ENCODE results near the gene TCEANC.
A peak's percentile ranks its signal among the peaks of the same experiment; 100 is the strongest.

TCEANC gene

DNA sequence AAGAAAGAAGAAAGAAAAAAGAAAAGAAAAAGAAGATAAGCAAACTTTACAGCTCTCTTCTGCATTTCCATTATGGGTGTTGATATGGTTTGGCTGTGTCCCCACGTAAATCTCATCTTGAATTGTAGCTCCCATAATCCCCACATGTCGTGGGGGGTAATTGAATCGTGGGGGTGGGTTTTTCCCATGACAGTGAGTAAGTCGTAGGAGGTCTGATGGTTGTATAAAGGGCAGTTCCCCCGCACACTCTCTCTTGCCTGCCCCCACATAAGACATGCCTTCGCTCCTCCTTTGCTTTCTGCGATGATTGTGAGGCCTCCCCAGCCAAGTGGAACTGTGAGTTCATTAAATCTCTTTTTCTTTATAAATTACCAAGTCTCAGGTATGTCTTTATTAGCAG lies 28.7 kb downstream of the TCEANC start:
- DNase-seq (ENCODE audit: low read depth) = no peak
- TF ChIP-seq CTCF (IDR thresholded peaks at IDR 0.05; ENCODE audit: control insufficient read depth, insufficient read depth, low read depth, low read length, missing control alignments) = no peak
- H3K4me3 ChIP-seq (ENCODE audit: control insufficient read depth, low read depth, low read length) = no peak overlapping the region

DNA sequence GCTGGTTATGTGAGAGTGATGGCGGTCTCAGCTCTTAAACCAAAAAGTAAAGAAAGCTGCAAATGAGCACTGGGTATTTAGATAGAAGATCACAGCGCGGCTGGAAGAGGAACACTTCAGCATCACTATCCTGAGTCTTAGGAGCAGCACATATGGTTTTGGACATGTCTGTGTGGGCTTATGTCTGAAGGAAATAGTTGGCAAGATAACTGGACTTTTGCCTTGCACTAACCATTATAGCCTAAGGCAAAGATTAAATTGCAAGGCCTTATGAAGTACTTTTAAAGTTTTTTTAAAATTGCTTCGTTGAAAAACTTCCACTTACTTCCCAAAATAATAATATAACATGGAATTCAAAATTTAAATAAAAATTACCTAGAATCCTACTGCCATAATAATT lies 31.4 kb downstream of the TCEANC start:
- H3K4me3 ChIP-seq (ENCODE audit: control insufficient read depth, low read depth, low read length) = no peak overlapping the region
- DNase-seq (ENCODE audit: low read depth) = no peak
- no peak for TF ChIP-seq CTCF (IDR thresholded peaks at IDR 0.05; ENCODE audit: control insufficient read depth, insufficient read depth, low read depth, low read length, missing control alignments)

- no peak overlapping the region for H3K4me3 ChIP-seq (ENCODE audit: control insufficient read depth, low read depth, low read length)
- DNase-seq (ENCODE audit: low read depth) = no peak
- TF ChIP-seq CTCF (IDR thresholded peaks at IDR 0.05; ENCODE audit: control insufficient read depth, insufficient read depth, low read depth, low read length, missing control alignments) = no peak
These were observed 32.3 kb downstream of the TCEANC start for GRCh38 chrX:13685126-13685763.

GRCh38 chrX:13687203-13687602 lies 34.3 kb downstream of the TCEANC start:
- no peak for TF ChIP-seq CTCF (IDR thresholded peaks at IDR 0.05; ENCODE audit: control insufficient read depth, insufficient read depth, low read depth, low read length, missing control alignments)
- no peak for DNase-seq (ENCODE audit: low read depth)
- no peak overlapping the region for H3K4me3 ChIP-seq (ENCODE audit: control insufficient read depth, low read depth, low read length)

DNA sequence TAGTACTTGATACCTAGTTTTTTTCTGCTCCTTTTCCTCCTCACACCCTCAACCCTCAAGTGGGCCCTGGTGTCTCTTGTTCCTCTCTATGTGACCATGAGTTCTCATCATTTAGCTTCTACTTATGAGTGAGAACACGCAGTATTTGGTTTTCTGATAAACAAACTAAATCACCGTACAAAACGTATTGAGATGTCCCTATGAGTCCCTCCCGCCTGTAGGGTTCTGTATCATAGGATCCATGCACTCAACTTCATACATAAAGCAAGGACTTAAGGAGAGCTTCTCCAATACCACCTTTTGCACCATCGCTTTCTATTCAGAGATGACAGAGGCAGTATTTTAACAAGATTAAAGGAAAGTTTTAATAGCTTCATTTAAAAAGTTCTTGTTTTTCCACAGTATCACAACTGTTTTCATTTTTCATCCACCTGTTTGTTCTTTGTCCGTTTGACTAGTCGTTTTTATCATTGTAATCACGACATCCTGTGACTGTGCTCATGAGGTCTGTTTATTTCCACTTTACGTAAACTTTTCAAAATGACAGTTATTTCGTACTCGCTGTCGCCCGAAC lies 35.5 kb downstream of the TCEANC start:
- no peak for TF ChIP-seq CTCF (IDR thresholded peaks at IDR 0.05; ENCODE audit: control insufficient read depth, insufficient read depth, low read depth, low read length, missing control alignments)
- no peak for DNase-seq (ENCODE audit: low read depth)

DNA sequence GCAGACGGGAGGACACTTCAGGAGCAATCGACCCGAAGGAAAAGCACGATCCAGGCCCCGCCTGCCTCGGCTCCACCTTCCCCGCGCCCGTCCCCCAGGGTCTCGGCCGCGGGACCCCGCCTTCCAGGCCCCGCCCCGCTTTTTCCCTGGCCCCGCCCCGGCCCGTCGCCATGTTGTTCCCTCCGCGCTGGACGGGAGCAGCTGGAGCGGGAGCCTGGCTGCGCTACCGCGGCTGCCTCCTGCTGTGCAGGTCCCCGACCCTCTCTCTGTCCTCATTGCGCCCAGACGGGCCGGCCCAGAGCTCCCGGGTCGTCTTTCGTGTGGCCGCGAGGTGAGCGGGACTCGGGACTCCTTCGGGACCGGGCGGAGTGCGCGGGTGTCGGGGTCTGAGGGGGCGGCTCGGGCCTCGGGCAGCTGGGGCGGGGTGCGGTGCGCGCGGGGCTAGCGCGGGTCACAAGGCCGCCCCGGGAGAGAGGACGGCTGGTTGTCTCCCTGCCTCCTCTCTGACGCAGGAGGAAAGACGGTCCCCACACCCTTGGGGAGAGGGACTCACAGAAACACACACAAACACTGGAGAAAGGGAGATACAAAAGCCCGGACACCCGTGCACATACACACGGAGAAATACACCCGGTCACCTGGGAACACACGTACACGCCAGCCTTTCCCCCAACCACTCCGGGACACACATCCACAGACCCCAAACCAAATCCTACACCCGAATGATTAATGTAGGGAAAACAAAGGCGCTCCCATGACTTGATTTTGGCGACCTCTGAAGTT lies 36.2 kb downstream of the TCEANC start, which contains the start of gene RAB9A:
Gene RAB9A, plus strand, starts transcription at position 171 of the 783 bp plus-strand sequence. CDS start 19,619 bp downstream, outside the sequence.
- no peak for DNase-seq (ENCODE audit: low read depth)
- no peak for TF ChIP-seq CTCF (IDR thresholded peaks at IDR 0.05; ENCODE audit: control insufficient read depth, insufficient read depth, low read depth, low read length, missing control alignments)
- peak within 1 kb of the TSS; percentile 91 for H3K4me3 ChIP-seq (ENCODE audit: control insufficient read depth, low read depth, low read length)

More for the DNA sequence above, 35.5 kb downstream of the TCEANC start:
- H3K4me3 ChIP-seq (ENCODE audit: control insufficient read depth, low read depth, low read length) = peak overlapping the region; percentile 91
